WTC11 (cell line): ENCODE measurements around the gene PRPF6. TPM values are rescaled to one million over a fixed set of nuclear protein-coding genes. Genes with fewer than 3 reads are reported as not detected.

Experiments used
- ATAC-seq: fragments of 200-7000 bp; cut with Tn5 transposase; 2 replicates; pipeline ENCODE4 v1.10.0; 2021; ENCODE audit warnings: mild to moderate bottlenecking, moderate library complexity
- CTCF ChIA-PET: fragments of 300-600 bp; sonication (Branson Sonifier 250); formaldehyde crosslinking; loops from one replicate; lab custom pipeline; 2021; ENCODE audit warnings: antibody characterized with exemption; lab: Charles Lee
- POLR2A ChIA-PET: fragments of 350-600 bp; sonication (Branson Sonifier 250); formaldehyde crosslinking; loops from one replicate; lab custom pipeline; 2021; ENCODE audit warnings: antibody characterized with exemption; lab: Charles Lee
- DNase-seq: peaks from one replicate; pipeline ENCODE4 v3.0.0; 2021; ENCODE audit warnings: low spot score
- H3K27ac Mint-ChIP-seq: 2 replicates; pipeline ENCODE4 v1.8.0; 2021; ENCODE audit warnings: mixed read lengths
- H3K27me3 Mint-ChIP-seq: 2 replicates; pipeline ENCODE4 v1.8.0; 2021; ENCODE audit warnings: low read depth, mild to moderate bottlenecking, moderate library complexity, mixed read lengths
- H3K36me3 Mint-ChIP-seq: 2 replicates; pipeline ENCODE4 v1.8.0; 2021; ENCODE audit warnings: mixed read lengths
- H3K4me1 Mint-ChIP-seq: 2 replicates; pipeline ENCODE4 v1.8.0; 2022; ENCODE audit warnings: mixed read lengths
- H3K4me3 Mint-ChIP-seq: 2 replicates; pipeline ENCODE4 v1.8.0; 2021; ENCODE audit warnings: mild to moderate bottlenecking, moderate library complexity, mixed read lengths
- H3K9me3 Mint-ChIP-seq: 2 replicates; pipeline ENCODE4 v1.8.0; 2021; ENCODE audit warnings: mixed read lengths
- AFF4 ChIP-seq: sonication (generic); formaldehyde crosslinking; IDR thresholded peaks from 2 replicates; pipeline ENCODE4 v1.8.1; 2023; ENCODE audit warnings: mild to moderate bottlenecking, missing genetic modification reagents, borderline replicate concordance
- ATF6 ChIP-seq: sonication (generic); formaldehyde crosslinking; IDR thresholded peaks from 2 replicates; pipeline ENCODE4 v1.8.1; 2023; ENCODE audit warnings: mild to moderate bottlenecking, missing genetic modification reagents
- CDX4 ChIP-seq: fragments of 250-450 bp; sonication (Bioruptor Pico); IDR thresholded peaks from 2 replicates; pipeline ENCODE4 v1.9.0; 2021; ENCODE audit warnings: moderate library complexity, mild to moderate bottlenecking, inconsistent platforms, borderline replicate concordance
- CREM ChIP-seq: sonication (generic); formaldehyde crosslinking; IDR thresholded peaks from 2 replicates; pipeline ENCODE4 v1.8.1; 2022; ENCODE audit warnings: mild to moderate bottlenecking, missing genetic modification reagents, moderate library complexity
- E2F4 ChIP-seq: sonication (generic); formaldehyde crosslinking; IDR thresholded peaks from 2 replicates; pipeline ENCODE4 v1.8.1; 2022; ENCODE audit warnings: low read depth, mild to moderate bottlenecking, moderate library complexity, missing genetic modification reagents, borderline replicate concordance
- E2F5 ChIP-seq: sonication (generic); formaldehyde crosslinking; IDR thresholded peaks from 2 replicates; pipeline ENCODE4 v1.8.1; 2022; ENCODE audit warnings: mild to moderate bottlenecking, moderate library complexity, missing genetic modification reagents
- ELF4 ChIP-seq: sonication (generic); formaldehyde crosslinking; IDR thresholded peaks from 2 replicates; pipeline ENCODE4 v1.8.1; 2022; ENCODE audit warnings: low read depth, mild to moderate bottlenecking, moderate library complexity, missing genetic modification reagents
- ESRRA ChIP-seq: sonication (generic); formaldehyde crosslinking; IDR thresholded peaks from 2 replicates; pipeline ENCODE4 v1.8.1; 2022; ENCODE audit warnings: mild to moderate bottlenecking, missing genetic modification reagents, borderline replicate concordance
- FOXP1 ChIP-seq: sonication (generic); formaldehyde crosslinking; IDR thresholded peaks from 2 replicates; pipeline ENCODE4 v1.8.0; 2022; ENCODE audit warnings: missing genetic modification reagents, mild to moderate bottlenecking, moderate library complexity, borderline replicate concordance
- IRF2 ChIP-seq: sonication (generic); formaldehyde crosslinking; IDR thresholded peaks from 2 replicates; pipeline ENCODE4 v1.8.0; 2022; ENCODE audit warnings: low read depth, missing genetic modification reagents, borderline replicate concordance
- OVOL2 ChIP-seq: fragments of 250-450 bp; sonication (Bioruptor Pico); IDR thresholded peaks from 2 replicates; pipeline ENCODE4 v1.9.0; 2021; ENCODE audit warnings: mild to moderate bottlenecking, borderline replicate concordance
- SP1 ChIP-seq: sonication (generic); formaldehyde crosslinking; conservative IDR thresholded peaks from 2 replicates; pipeline ENCODE4 v1.8.1; 2022; ENCODE audit warnings: missing genetic modification reagents
- TEAD4 ChIP-seq: sonication (generic); formaldehyde crosslinking; IDR thresholded peaks from 2 replicates; pipeline ENCODE4 v1.8.0; 2022; ENCODE audit warnings: mild to moderate bottlenecking, missing genetic modification reagents
- ZNF425 ChIP-seq: fragments of 250-450 bp; sonication (Bioruptor Pico); conservative IDR thresholded peaks from 2 replicates; pipeline ENCODE4 v1.9.0; 2021; ENCODE audit warnings: mild to moderate bottlenecking
- total RNA-seq: library from RNA; stranded (reverse); gene quantifications from 3 replicates; pipeline ENCODE4 v1.2.3, GENCODE V29; 2021

The PRPF6 gene
- total RNA-seq, 1 experiment from 2014 or later, result 79.4 TPM

- peak; percentile 81 for DNase-seq
- Mint-ChIP-seq H3K27me3 (no peaks in the 10 kb centered on the region), H3K4me1 (peaks cover 6% of the 10 kb centered on the region), H3K4me3 (peak overlapping the region; percentile 59), H3K9me3 (no peaks in the 10 kb centered on the region), H3K36me3 (peaks cover 8% of the 10 kb centered on the region), H3K27ac (no peak overlapping the region)
- ChIA-PET POLR2A (interaction anchor here (0.6 to 1.3 kb wide), 5 partner anchors 10 to 299 kb away, joined by 3 to 6 read pairs (median 4); partner anchors contain the start of gene UCKL1), CTCF (interaction anchor here (0.6 to 3.6 kb wide), 8 partner anchors 8 to 166 kb away, joined by 3 to 19 read pairs (median 4); partner anchors contain the start of genes PRPF6, SAMD10 and UCKL1)
- peak; percentile 59 for ATAC-seq
- TF ChIP-seq CDX4 (CRISPR knock-in tag), result no peak
- no peak for TF ChIP-seq OVOL2 (CRISPR knock-in tag)
- TF ChIP-seq IRF2 (CRISPR knock-in tag), result no peak
- no peak for TF ChIP-seq TEAD4 (CRISPR knock-in tag)
- no peak for TF ChIP-seq CREM
- 0 out of 2 replicates have a peak, but pooled peaks have one; percentile 24 for TF ChIP-seq FOXP1 (CRISPR knock-in tag)
- TF ChIP-seq AFF4, result no peak
- TF ChIP-seq ZNF425, result no peak
- no peak for TF ChIP-seq E2F5 (CRISPR knock-in tag)
- TF ChIP-seq ATF6 (CRISPR knock-in tag), result no peak
- 0 out of 2 replicates have a peak, but pooled peaks have one; percentile 12 for TF ChIP-seq SP1 (CRISPR knock-in tag)
- no peak for TF ChIP-seq ELF4 (CRISPR knock-in tag)
- peak; percentile 25; the same call in 1 of the 2 replicates for TF ChIP-seq E2F4 (CRISPR knock-in tag)
- no peak for TF ChIP-seq ESRRA (CRISPR knock-in tag)
Observed at GRCh38 chr20:63941282-63942081, 39.5 kb upstream of the PRPF6 start.
